Right lobe of liver (tissue), 4 donors: Measurements from ENCODE around the gene DAD1.

Experiments used
- CTCF ChIP-seq, 4 donors: fragments of 200-600 bp in 3 of 4; fragments of 450-650 bp in 1 of 4; IDR thresholded peaks; one replicate each; pipeline versions ENCODE4 v1.5.1 to v1.8.0; 2016 to 2022; ENCODE audit warnings: antibody characterized with exemption in 4 of 4, mild to moderate bottlenecking in 2 of 4
- POLR2A ChIP-seq: fragments of 450-650 bp; IDR thresholded peaks from one replicate; pipeline ENCODE4 v1.6.1; 2017; ENCODE audit warnings: antibody characterized with exemption, mild to moderate bottlenecking
- donor health status: DM: no; HTN: no; CAD: no.
- donor health status: DM: no; HTN: no; CAD: no.
- donor health status: DM: no; HTN: yes; CAD: no.

GRCh38 chr14:22566845-22567244 is 22.2 kb downstream of the DAD1 start:
- TF ChIP-seq CTCF (IDR thresholded peaks at IDR 0.05): no peak
- TF ChIP-seq POLR2A: no peak
